A673 (cell line): ENCODE measurements around the gene PHRF1.

Experiments used
- CTCF ChIP-seq: fragments of 300-800, 200-600 bp; sonication (generic); conservative IDR thresholded peaks from 2 replicates; pipeline ENCODE4 v1.5.1; 2017; ENCODE audit warnings: low read depth, mild to moderate bottlenecking, antibody characterized with exemption, low read length, moderate library complexity, mixed read lengths
- EZH2 ChIP-seq: fragments of 200-600 bp; sonication (generic); IDR thresholded peaks from 2 replicates; pipeline ENCODE4 v1.6.1; 2017; ENCODE audit warnings: borderline replicate concordance, low read depth, mild to moderate bottlenecking, mixed read lengths, antibody characterized with exemption, low read length; ENCODE audit not compliant: poor library complexity, severe bottlenecking

DNA sequence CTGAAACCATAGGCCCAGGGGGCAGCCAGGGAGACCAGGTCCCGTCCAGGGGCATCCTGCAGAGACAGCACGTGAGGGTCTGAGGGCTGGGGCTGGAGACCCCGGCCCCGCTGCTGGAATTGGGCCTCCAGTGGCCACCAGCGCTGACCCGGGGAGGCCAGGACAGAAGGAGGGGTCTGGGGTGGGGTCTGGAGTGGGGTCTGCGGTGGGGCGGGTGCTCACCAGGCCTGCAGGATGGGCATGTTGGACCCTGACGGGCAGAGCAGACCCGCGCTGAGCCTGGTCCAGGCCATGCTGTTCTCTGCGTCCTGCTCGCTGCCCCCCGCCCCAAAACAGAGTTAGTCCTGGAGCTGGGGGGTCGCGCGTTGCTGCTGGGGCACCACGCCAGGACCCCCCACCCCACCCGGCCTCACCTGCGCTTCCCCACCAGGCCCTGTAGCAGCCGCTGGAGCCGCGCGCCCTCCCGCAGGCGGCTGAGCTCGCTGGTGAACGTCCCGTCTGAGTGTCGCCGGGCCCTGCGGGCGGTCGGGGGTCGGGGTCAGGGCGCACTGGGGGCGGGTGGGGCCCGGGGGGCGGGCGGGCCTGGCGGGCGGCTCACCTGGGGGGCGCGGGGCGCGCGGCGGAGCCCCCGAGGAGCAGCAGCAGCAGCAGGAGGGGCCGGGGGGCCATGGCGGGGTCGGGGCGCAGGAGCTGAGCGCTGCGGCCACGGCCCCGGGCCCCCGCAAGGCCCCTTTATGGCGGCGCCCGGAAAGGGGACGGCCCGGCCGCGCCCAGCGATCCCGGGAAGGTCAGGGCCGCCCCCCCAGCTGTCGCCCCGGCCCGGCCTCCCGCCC is 50.4 kb downstream of the PHRF1 start, which contains the start of gene SCT:
- TF ChIP-seq CTCF (no peak), EZH2 (no peak)
